Mesenchymal stem cell (in vitro differentiated cells and primary cell): ENCODE data around the gene CFB.

Experiments used
- DNase-seq: peaks from one replicate; pipeline ENCODE4 v3.0.0-alpha.2; 2013
- H2AFZ ChIP-seq: one replicate; pipeline ENCODE4 v1.6.1; 2013; ENCODE audit warnings: low read depth, mild to moderate bottlenecking, control low read depth, inconsistent platforms, low read length, moderate library complexity
- H2AK5ac ChIP-seq: 2 replicates; pipeline ENCODE4 v1.6.1; 2013; ENCODE audit warnings: low read length, moderate library complexity, mild to moderate bottlenecking, inconsistent platforms; ENCODE audit not compliant: severe bottlenecking
- H2BK120ac ChIP-seq: one replicate; pipeline ENCODE4 v1.6.1; 2013; ENCODE audit warnings: low read depth, mild to moderate bottlenecking, inconsistent platforms, low read length, moderate library complexity
- H2BK12ac ChIP-seq, 2 experiments: one replicate each; pipeline ENCODE4 v1.6.1; 2013; ENCODE audit warnings: inconsistent platforms in 2 of 2, low read length in 2 of 2, mild to moderate bottlenecking in 2 of 2, moderate library complexity in 2 of 2, control low read depth in 1 of 2
- H2BK15ac ChIP-seq: one replicate; pipeline ENCODE4 v1.6.1; 2013; ENCODE audit warnings: mild to moderate bottlenecking, low read depth, inconsistent platforms; ENCODE audit not compliant: poor library complexity, severe bottlenecking
- H2BK5ac ChIP-seq: 2 replicates; pipeline ENCODE4 v1.6.1; 2013; ENCODE audit warnings: low read depth, mild to moderate bottlenecking, low read length, control low read depth, inconsistent platforms; ENCODE audit not compliant: poor library complexity, severe bottlenecking
- H3K14ac ChIP-seq, 2 experiments: one replicate each; pipeline ENCODE4 v1.6.1; 2013; ENCODE audit warnings: inconsistent platforms in 2 of 2, low read length in 2 of 2, control low read depth in 1 of 2, mild to moderate bottlenecking in 1 of 2, moderate library complexity in 1 of 2
- H3K18ac ChIP-seq, 2 experiments: one replicate each; pipeline ENCODE4 v1.6.1; 2013; ENCODE audit warnings: inconsistent platforms in 2 of 2, low read length in 2 of 2, control low read depth in 1 of 2, low read depth in 1 of 2, mild to moderate bottlenecking in 1 of 2
- H3K23ac ChIP-seq, 2 experiments: one replicate each; pipeline ENCODE4 v1.6.1; 2013; ENCODE audit warnings: inconsistent platforms in 2 of 2, low read length in 2 of 2, mild to moderate bottlenecking in 2 of 2, moderate library complexity in 2 of 2, control low read depth in 1 of 2
- H3K27ac ChIP-seq: 2 replicates; pipeline ENCODE4 v1.5.1; 2013; ENCODE audit warnings: mild to moderate bottlenecking, moderate library complexity, low read length, control low read depth, inconsistent platforms; ENCODE audit not compliant: poor library complexity, severe bottlenecking
- H3K27me3 ChIP-seq, 2 experiments: 2 replicates each; pipeline versions ENCODE4 v1.6.1 to v1.7.0; 2013; ENCODE audit warnings: low read length in 2 of 2, mild to moderate bottlenecking in 2 of 2, moderate library complexity in 2 of 2, control low read depth in 1 of 2, inconsistent platforms in 1 of 2; ENCODE audit not compliant: control insufficient read depth in 1 of 2, insufficient read depth in 1 of 2
- H3K36me3 ChIP-seq, 2 experiments: 2 replicates each; pipeline versions ENCODE4 v1.6.1 to v1.7.0; 2013; ENCODE audit warnings: low read length in 2 of 2, control low read depth in 1 of 2, inconsistent platforms in 1 of 2, low read depth in 1 of 2, mild to moderate bottlenecking in 1 of 2; ENCODE audit not compliant: insufficient read depth in 2 of 2, control insufficient read depth in 1 of 2
- H3K4ac ChIP-seq, 2 experiments: one replicate each; pipeline ENCODE4 v1.6.1; 2013; ENCODE audit warnings: inconsistent platforms in 2 of 2, low read length in 2 of 2, mild to moderate bottlenecking in 2 of 2, moderate library complexity in 2 of 2, control low read depth in 1 of 2, low read depth in 1 of 2
- H3K4me1 ChIP-seq: 2 replicates; pipeline ENCODE4 v1.6.1; 2013; ENCODE audit warnings: low read depth, low read length, control low read depth; ENCODE audit not compliant: control insufficient read depth, insufficient read depth
- H3K4me2 ChIP-seq: 2 replicates; pipeline ENCODE4 v1.6.1; 2013; ENCODE audit warnings: low read length, mild to moderate bottlenecking, inconsistent platforms; ENCODE audit not compliant: poor library complexity, severe bottlenecking
- H3K4me3 ChIP-seq, 2 experiments: 2 replicates each; pipeline versions ENCODE4 v1.5.1 to v1.7.0; 2013; ENCODE audit warnings: low read length in 2 of 2, mild to moderate bottlenecking in 2 of 2, control low read depth in 1 of 2, low read depth in 1 of 2; ENCODE audit not compliant: insufficient read depth in 1 of 2
- H3K79me1 ChIP-seq: replicated peaks from 2 replicates; pipeline ENCODE4 v1.6.1; 2013; ENCODE audit warnings: mild to moderate bottlenecking, control low read depth, low read length, inconsistent platforms; ENCODE audit not compliant: poor library complexity, severe bottlenecking
- H3K9ac ChIP-seq: 2 replicates; pipeline ENCODE4 v1.7.0; 2013; ENCODE audit warnings: mild to moderate bottlenecking, low read length, moderate library complexity
- H3K9me3 ChIP-seq: 2 replicates; pipeline ENCODE4 v1.7.0; 2013; ENCODE audit warnings: mild to moderate bottlenecking, low read length; ENCODE audit not compliant: control insufficient read depth
- H4K8ac ChIP-seq: one replicate; pipeline ENCODE4 v1.6.1; 2013; ENCODE audit warnings: inconsistent platforms, mild to moderate bottlenecking, low read length, moderate library complexity
- H4K91ac ChIP-seq: one replicate; pipeline ENCODE4 v1.6.1; 2013; ENCODE audit warnings: mild to moderate bottlenecking, low read length, inconsistent platforms
- WGBS: methylation state at CpG from one replicate; pipeline ENCODE4 v1.1.7; 2013; ENCODE audit warnings: mixed read lengths; 5-methylcytosine and 5-hydroxymethylcytosine counted together

The CFB gene

GRCh38 chr6:31963921-31964320 lies 18.0 kb downstream of the CFB start:
- H2AFZ ChIP-seq, result no peak overlapping the region
- no peak overlapping the region for H3K9ac ChIP-seq
- no peak overlapping the region for H2BK15ac ChIP-seq
- no peak overlapping the region for H2BK12ac ChIP-seq
- peak overlapping the region; percentile 9 for H4K91ac ChIP-seq
- no peak for DNase-seq
- H2AK5ac ChIP-seq, result no peak overlapping the region
- H3K23ac ChIP-seq, result no peak overlapping the region
- no peaks in the 10 kb centered on the region for H3K27me3 ChIP-seq
- H3K4ac ChIP-seq, result no peak overlapping the region
- H3K4me3 ChIP-seq, result no peak overlapping the region
- H3K18ac ChIP-seq, result no peak overlapping the region
- H2BK120ac ChIP-seq, result no peak overlapping the region
- no peak overlapping the region for H3K27ac ChIP-seq
- no peak overlapping the region for H4K8ac ChIP-seq
- H3K4me1 ChIP-seq, result peaks cover 9% of the 10 kb centered on the region
- H2BK5ac ChIP-seq, result no peak overlapping the region
- H3K36me3 ChIP-seq, result peaks cover 79 to 90% of the 10 kb centered on the region in 2 experiments
- no peak overlapping the region for H3K14ac ChIP-seq
- H3K79me1 ChIP-seq, result peaks cover 60% of the 10 kb centered on the region
- H3K9me3 ChIP-seq, result no peaks in the 10 kb centered on the region
- WGBS, result 93% methylated on average over 18 of the region's 19 CpGs
- H3K4me2 ChIP-seq, result no peak overlapping the region

GRCh38 chr6:31965700-31966099 lies 19.8 kb downstream of the CFB start:
- Histone ChIP-seq H3K36me3 (peaks cover 89 to 99% of the 10 kb centered on the region in 2 experiments), H3K23ac (no peak overlapping the region), H3K4me1 (peaks cover 15% of the 10 kb centered on the region), H3K9me3 (no peaks in the 10 kb centered on the region), H3K4ac (no peak overlapping the region), H3K27me3 (no peaks in the 10 kb centered on the region), H2AFZ (no peak overlapping the region), H3K79me1 (peaks cover 50% of the 10 kb centered on the region), H2AK5ac (no peak overlapping the region), H3K4me3 (no peak overlapping the region), H4K91ac (peak overlapping the region; percentile 48), H3K18ac (no peak overlapping the region), H3K9ac (no peak overlapping the region), H3K27ac (no peak overlapping the region), H2BK5ac (no peak overlapping the region), H3K14ac (no peak overlapping the region), H2BK12ac (no peak overlapping the region), H4K8ac (no peak overlapping the region), H2BK15ac (no peak overlapping the region), H3K4me2 (no peak overlapping the region), H2BK120ac (no peak overlapping the region)
- no peak for DNase-seq
- WGBS, result 95% methylated on average over 13 of the region's 13 CpGs

DNA sequence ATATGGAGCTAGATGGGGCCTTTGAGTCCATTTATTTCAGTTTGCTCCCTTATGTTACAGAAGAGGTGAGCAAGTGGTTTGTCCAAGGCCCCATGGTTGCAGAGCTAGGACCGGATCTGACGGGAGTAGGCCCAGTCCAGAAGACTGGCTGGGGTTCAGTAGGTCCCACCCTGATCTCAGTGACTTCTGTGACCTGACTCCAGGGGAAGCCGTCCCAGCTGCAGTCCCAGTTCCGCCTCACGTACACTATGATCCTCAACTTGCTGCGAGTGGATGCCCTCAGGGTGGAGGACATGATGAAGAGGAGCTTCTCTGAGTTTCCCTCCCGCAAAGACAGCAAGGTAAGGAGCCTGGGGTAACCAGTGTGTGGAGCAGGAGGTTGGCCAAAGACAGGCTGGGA lies 20.6 kb downstream of the CFB start:
- H3K23ac ChIP-seq, result no peak overlapping the region
- H3K27ac ChIP-seq, result no peak overlapping the region
- no peak overlapping the region for H3K14ac ChIP-seq
- H4K91ac ChIP-seq, result no peak overlapping the region
- H3K4me3 ChIP-seq, result no peak overlapping the region
- no peak for DNase-seq
- H3K27me3 ChIP-seq, result no peaks in the 10 kb centered on the region
- H3K36me3 ChIP-seq, result peaks cover 87 to 91% of the 10 kb centered on the region in 2 experiments
- H2BK15ac ChIP-seq, result no peak overlapping the region
- WGBS, result 95% methylated on average over 7 of the region's 7 CpGs
- H4K8ac ChIP-seq, result no peak overlapping the region
- H3K9ac ChIP-seq, result no peak overlapping the region
- no peak overlapping the region for H2BK5ac ChIP-seq
- no peak overlapping the region for H3K18ac ChIP-seq
- H3K79me1 ChIP-seq, result peaks cover 51% of the 10 kb centered on the region
- no peak overlapping the region for H2AFZ ChIP-seq
- no peak overlapping the region for H3K4ac ChIP-seq
- H2BK12ac ChIP-seq, result no peak overlapping the region
- H2BK120ac ChIP-seq, result no peak overlapping the region
- no peaks in the 10 kb centered on the region for H3K9me3 ChIP-seq
- no peak overlapping the region for H2AK5ac ChIP-seq
- H3K4me1 ChIP-seq, result peaks cover 24% of the 10 kb centered on the region
- H3K4me2 ChIP-seq, result no peak overlapping the region

DNA sequence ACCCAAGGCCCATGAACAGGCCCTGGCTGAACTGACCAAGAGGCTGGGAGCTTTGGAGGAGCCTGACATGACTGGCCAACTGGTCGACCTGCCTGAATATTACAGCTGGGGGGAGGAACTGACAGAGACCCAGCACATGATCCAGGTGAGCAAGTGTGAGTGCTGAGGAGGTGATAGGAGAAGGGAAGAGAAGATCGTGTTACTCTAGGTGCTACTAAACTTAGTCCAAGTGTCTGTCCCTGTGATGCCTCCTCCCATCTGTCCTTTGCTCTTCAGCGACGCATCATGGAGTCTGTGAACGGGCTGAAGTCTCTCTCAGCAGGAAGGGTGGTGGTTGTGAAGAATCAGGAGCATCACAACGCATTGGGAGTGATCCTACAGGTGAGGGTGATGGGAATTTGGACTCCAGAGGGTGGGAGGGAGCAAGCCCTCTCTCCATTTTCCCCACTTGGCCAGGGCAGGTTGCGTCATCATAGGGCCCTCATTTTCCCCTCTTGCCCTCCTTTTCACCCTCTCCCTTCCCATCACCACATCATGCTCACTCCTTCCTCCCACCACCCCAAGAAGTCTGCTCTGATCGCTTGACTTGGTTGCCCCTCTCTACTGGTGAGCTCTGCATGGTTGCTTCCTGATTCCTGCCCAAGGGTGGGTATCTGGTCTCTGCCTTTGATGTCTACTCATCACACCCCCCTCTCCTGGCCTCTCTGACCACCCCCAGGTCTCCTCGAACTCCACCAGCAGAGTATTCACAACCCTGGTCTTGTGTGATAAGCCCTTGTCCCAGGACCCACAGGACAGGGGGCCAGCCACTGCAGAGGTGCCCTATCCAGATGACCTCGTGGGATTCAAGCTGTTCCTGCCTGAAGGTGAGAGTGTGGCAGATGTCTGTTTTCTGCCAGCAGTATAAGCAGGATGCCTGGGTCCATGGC lies 21.4 kb downstream of the CFB start:
- H3K23ac ChIP-seq, result no peak overlapping the region
- H3K18ac ChIP-seq, result no peak overlapping the region
- WGBS, result 94% methylated on average over 9 of the region's 10 CpGs
- no peaks in the 10 kb centered on the region for H3K9me3 ChIP-seq
- no peak for DNase-seq
- H2BK12ac ChIP-seq, result no peak overlapping the region
- no peak overlapping the region for H3K14ac ChIP-seq
- H3K9ac ChIP-seq, result no peak overlapping the region
- no peak overlapping the region for H3K4me2 ChIP-seq
- no peak overlapping the region for H4K8ac ChIP-seq
- no peaks in the 10 kb centered on the region for H3K27me3 ChIP-seq
- no peak overlapping the region for H2BK120ac ChIP-seq
- H3K4me1 ChIP-seq, result peaks cover 27% of the 10 kb centered on the region
- H3K4ac ChIP-seq, result no peak overlapping the region
- H2AK5ac ChIP-seq, result no peak overlapping the region
- H3K79me1 ChIP-seq, result peaks cover 45% of the 10 kb centered on the region
- peaks cover 80 to 83% of the 10 kb centered on the region in 2 experiments for H3K36me3 ChIP-seq
- H2AFZ ChIP-seq, result no peak overlapping the region
- H3K27ac ChIP-seq, result no peak overlapping the region
- no peak overlapping the region for H4K91ac ChIP-seq
- no peak overlapping the region for H2BK5ac ChIP-seq
- H2BK15ac ChIP-seq, result no peak overlapping the region
- no peak overlapping the region for H3K4me3 ChIP-seq
